D721Med (cell line): ENCODE measurements around the gene LTO1.

ENCODE experiments used
- DNase-seq: peaks from one replicate; pipeline ENCODE4 v3.0.0; 2011; ENCODE audit warnings: low spot score; ENCODE audit not compliant: insufficient read length
- FAIRE-seq: peaks from 2 replicates; lab custom pipeline; 2011; peaks lifted over from hg19 to GRCh38; lab: Jason Lieb, UNC
- CTCF ChIP-seq: IDR thresholded peaks from 2 replicates; pipeline ENCODE4 v1.5.1; 2012; ENCODE audit warnings: mild to moderate bottlenecking, control low read depth; ENCODE audit not compliant: insufficient read depth; ENCODE audit errors: missing control alignments

Gene LTO1

GRCh38 chr11:69686452-69686851 is 11.3 kb upstream of the LTO1 start:
- FAIRE-seq (no peak), DNase-seq (no peak)
- no peak for TF ChIP-seq CTCF

- no peak for FAIRE-seq
These were observed 10.2 kb upstream of the LTO1 start for GRCh38 chr11:69685348-69685747.

GRCh38 chr11:69684651-69685050 is 9.5 kb upstream of the LTO1 start:
- FAIRE-seq: no peak
- no peak for DNase-seq
- no peak for TF ChIP-seq CTCF

More at GRCh38 chr11:69685348-69685747, 10.2 kb upstream of the LTO1 start:
- no peak for TF ChIP-seq CTCF
- no peak for DNase-seq

- TF ChIP-seq CTCF: peak; percentile 19
- no peak for FAIRE-seq
- no peak for DNase-seq
These were observed 8.7 kb upstream of the LTO1 start for GRCh38 chr11:69683764-69684333.

- no peak for TF ChIP-seq CTCF
- no peak for DNase-seq
- FAIRE-seq: no peak
These were observed 7.7 kb upstream of the LTO1 start for GRCh38 chr11:69682681-69683326.

GRCh38 chr11:69682221-69682620 is 7.1 kb upstream of the LTO1 start:
- DNase-seq (no peak), FAIRE-seq (no peak)
- no peak for TF ChIP-seq CTCF

- FAIRE-seq (no peak), DNase-seq (no peak)
- no peak for TF ChIP-seq CTCF
These were observed 5.5 kb upstream of the LTO1 start for GRCh38 chr11:69680688-69681087.
